Urinary bladder (tissue), 4 donors: ENCODE measurements around the gene WFIKKN2. TPM values are rescaled to one million over a fixed set of nuclear protein-coding genes. Genes with fewer than 3 reads are reported as not detected.
"Not testable (repeated sequence)": the region's sequence is repeated elsewhere in the genome, so short reads cannot be mapped to it uniquely, and the experiment has no call there.

ENCODE experiments used
- DNase-seq: peaks from one replicate; pipeline ENCODE4 v3.0.0-alpha.2; 2015; ENCODE audit errors: extremely low spot score
- H3K27ac ChIP-seq: one replicate; pipeline ENCODE4 v1.5.1; 2013; ENCODE audit warnings: low read depth, mild to moderate bottlenecking, moderate library complexity
- H3K36me3 ChIP-seq: one replicate; pipeline ENCODE4 v1.6.1; 2013; ENCODE audit warnings: mild to moderate bottlenecking, moderate library complexity; ENCODE audit not compliant: insufficient read depth
- H3K4me1 ChIP-seq: one replicate; pipeline ENCODE4 v1.6.1; 2013; ENCODE audit warnings: mild to moderate bottlenecking, moderate library complexity; ENCODE audit not compliant: insufficient read depth
- H3K4me3 ChIP-seq: one replicate; pipeline ENCODE4 v1.5.1; 2013; ENCODE audit warnings: low read depth, low read length
- WGBS: extraction: QIAGEN DNeasy Blood & Tissue Kit; methylation state at CpG from one replicate; pipeline ENCODE4 v1.1.7; 2013; 5-methylcytosine and 5-hydroxymethylcytosine counted together
- polyA plus RNA-seq: library from polyadenylated mRNA; stranded (reverse); fragments of 200-250 nt; gene quantifications from one replicate; pipeline ENCODE4 v1.2.3, GENCODE V29; 2013
- total RNA-seq: library from RNA; depleted of rRNA; stranded (reverse); fragments of >200 nt; gene quantifications from one replicate; pipeline ENCODE4 v1.2.3, GENCODE V29; 2014
- donor health status: healthy with polysubstance abuse.
- donor health status: healthy.

WFIKKN2 gene
- total and polyA plus RNA-seq, 2 donors: 0.32 to 0.37 TPM

DNA sequence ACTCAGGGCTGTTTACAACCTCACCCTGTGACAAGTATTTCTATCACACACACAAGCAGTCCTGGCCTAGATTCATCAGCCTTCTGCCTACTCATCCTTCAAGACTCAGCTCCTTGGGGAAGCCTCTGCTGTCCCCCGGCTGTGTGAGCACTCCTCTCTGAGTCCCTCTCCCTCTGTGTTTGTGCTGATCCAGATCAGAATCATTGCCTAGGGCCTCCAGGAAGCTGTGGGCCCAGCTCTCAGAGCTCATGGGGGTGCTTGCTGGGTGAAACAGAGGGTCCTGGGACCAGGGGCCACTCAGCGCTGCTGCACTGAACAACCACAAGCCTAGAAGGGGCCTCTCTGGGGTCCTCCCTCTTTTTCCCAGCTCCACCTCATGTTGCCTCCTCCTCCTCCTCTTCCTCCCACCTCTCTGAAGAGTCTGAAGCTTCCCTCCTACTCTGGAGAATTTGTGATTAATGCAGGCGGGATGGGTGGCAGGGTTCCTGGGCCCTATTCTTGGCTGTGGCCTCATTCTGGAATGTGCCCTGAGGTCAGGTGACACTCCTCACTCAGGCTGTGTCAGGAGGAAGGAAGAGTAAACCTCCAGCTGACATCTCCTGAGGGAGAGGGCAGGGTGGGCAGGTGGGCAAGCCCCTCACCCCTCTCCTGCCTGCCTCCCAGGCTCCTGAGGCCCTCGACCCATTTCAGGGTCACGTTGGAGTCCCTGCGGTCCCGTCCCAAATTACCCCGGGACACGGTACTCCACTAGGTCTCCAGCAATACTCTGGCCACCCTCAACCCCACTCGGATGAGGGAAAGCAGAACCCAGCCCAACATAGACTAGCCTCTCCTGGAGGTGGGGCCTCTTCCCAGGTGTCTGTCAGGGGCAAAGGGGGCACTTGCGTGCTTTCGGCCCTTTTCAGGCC, 10.1 kb downstream of the WFIKKN2 start:
- no peaks in the 10 kb centered on the region for H3K4me1 ChIP-seq
- H3K27ac ChIP-seq: no peak overlapping the region
- H3K36me3 ChIP-seq: no peaks in the 10 kb centered on the region
- 90% methylated on average over 12 of the region's 12 CpGs for WGBS
- H3K4me3 ChIP-seq: no peak overlapping the region
- no peak for DNase-seq

DNA sequence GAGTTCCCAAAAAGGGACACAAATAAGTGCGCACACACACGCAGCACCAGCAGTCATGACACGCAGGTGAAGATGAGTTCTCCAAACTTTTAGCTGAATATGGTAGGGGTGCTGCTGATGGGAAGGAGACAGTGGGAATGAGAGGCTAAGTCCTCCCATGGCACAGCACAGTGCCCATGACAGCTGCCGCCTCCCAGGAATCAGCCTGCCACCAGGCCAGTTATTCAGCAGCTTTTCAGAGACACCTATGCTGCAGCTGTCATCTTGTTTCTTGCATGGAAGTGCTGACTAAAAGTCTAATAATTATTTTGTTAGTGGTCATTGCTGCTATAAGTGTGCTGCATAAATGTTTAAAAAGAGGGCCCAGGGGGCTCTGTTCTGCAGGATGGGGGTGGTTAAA, 12.2 kb downstream of the WFIKKN2 start:
- WGBS: 97% methylated on average over 4 of the region's 4 CpGs
- H3K4me1 ChIP-seq: no peaks in the 10 kb centered on the region
- H3K27ac ChIP-seq: no peak overlapping the region
- DNase-seq: no peak
- no peaks in the 10 kb centered on the region for H3K36me3 ChIP-seq
- H3K4me3 ChIP-seq: no peak overlapping the region

DNA sequence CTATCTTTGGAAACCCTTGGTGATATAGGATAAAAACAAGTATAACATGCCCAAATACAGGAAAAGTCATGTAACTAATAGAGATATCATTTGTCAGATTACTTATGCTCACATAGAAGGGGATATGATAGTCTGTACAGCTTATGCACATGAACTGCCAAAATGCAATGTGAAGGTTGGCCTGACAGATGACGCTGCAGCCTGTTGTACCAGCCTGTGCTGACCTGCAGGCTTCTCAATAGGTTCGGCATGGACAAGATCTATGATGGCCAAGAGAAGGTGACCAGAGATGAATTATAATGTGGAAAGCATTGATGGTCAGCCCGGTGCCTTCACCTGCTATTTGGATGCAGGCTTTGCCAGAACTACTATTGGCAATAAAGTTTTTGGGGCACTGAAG, 12.7 kb downstream of the WFIKKN2 start:
- no peak overlapping the region for H3K4me3 ChIP-seq
- no peak overlapping the region for H3K27ac ChIP-seq
- 87% methylated on average over 3 of the region's 3 CpGs for WGBS
- no peaks in the 10 kb centered on the region for H3K36me3 ChIP-seq
- DNase-seq: no peak
- H3K4me1 ChIP-seq: no peaks in the 10 kb centered on the region

DNA sequence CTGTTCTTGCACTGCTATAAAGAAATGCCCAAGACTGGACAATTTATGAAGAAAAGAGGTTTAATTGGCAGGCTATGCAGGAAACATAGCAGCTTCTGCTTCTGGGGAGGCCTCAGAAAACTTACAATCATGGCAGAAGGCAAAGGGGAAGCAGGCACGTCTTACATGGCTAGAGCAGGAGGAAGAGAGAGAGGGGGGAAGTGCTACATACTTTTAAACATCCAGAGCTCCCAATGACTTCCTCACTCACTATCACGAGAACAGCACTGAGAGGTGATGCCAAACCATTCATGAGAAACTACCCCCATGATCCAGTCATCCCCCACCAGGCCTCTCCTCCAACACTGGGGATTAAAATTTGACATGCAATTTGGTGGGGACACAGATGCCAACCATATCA, 13.3 kb downstream of the WFIKKN2 start:
- Histone ChIP-seq H3K4me3 (no peak overlapping the region), H3K4me1 (no peaks in the 10 kb centered on the region), H3K36me3 (no peaks in the 10 kb centered on the region), H3K27ac (no peak overlapping the region)
- DNase-seq: no peak
- 63% methylated on average over 2 of the region's 2 CpGs for WGBS

DNA sequence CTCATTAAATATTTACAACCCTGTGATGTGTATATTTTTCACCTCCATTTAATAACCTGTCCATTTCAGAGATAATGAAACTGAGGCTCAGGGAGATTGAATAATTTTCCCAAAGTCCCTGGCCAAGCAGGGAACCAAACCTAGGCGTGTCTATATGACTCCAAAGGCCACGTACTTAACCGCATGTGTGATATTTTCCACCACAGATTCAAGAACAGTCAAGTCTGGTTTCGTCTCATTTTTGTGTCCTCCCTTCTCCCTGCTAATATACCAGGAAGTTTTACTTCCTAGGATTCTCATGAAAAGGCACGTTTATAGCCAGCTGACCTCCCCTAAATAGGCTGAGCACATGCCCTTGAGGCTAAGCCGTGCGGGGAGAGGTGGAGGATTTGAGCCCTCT, 15.3 kb downstream of the WFIKKN2 start:
- no peak for DNase-seq
- 80% methylated on average over 7 of the region's 7 CpGs for WGBS
- Histone ChIP-seq H3K4me1 (no peaks in the 10 kb centered on the region), H3K36me3 (no peaks in the 10 kb centered on the region), H3K27ac (no peak overlapping the region), H3K4me3 (no peak overlapping the region)

DNA sequence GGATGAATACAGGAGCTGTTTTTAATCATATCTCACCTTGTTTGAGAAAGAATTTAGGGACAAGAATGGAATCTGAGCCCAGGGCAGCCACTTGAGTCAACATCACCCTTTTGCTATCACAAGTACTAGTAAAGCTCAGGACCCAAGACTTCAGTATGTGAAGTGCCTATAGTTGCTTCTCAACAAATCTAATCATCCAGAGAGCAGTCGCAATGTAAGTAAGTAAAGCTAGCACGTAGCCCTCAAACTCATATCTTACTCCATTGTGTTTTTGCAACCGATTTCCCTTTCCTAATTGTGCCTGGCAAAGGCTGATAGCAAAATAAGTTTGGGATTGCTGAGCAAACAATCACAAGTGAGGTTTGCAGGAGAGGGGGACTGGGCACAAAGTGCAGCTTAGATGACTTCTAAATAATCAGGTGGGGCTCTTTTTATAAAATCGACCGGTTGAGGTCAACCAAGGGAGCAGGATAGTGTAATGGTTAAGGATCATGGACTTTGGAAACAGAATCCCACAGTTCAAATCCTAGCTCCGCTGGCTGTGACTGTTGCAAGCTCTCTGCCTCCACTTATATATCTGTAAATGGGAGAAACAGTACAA, 17.7 kb downstream of the WFIKKN2 start:
- no peak for DNase-seq
- 84% methylated on average over 6 of the region's 6 CpGs for WGBS
- Histone ChIP-seq H3K4me3 (no peak overlapping the region), H3K27ac (no peak overlapping the region), H3K36me3 (no peaks in the 10 kb centered on the region), H3K4me1 (no peaks in the 10 kb centered on the region)

DNA sequence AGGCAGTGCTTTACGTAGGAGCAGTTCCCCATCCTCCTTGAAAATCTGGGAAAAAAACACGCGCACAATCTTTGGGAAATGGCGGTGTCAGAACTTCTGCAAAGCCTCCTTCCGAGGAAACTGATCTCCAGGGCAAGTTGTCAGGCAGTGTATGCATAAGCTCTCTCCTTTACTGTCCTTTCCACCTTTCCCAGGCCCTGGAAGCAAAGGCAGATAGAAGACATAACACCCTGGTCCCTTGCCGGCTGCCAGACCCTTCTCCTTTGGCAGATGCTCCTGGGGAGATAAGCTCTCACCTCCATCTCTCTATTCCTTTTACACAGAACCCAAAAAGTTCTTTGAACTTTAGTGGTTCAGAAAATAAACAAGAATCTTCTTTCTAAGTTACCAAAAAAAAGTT, 18.4 kb downstream of the WFIKKN2 start:
- DNase-seq: no peak
- Histone ChIP-seq H3K4me3 (no peak overlapping the region), H3K27ac (no peak overlapping the region), H3K4me1 (no peaks in the 10 kb centered on the region), H3K36me3 (no peaks in the 10 kb centered on the region)
- WGBS: 89% methylated on average over 6 of the region's 6 CpGs

DNA sequence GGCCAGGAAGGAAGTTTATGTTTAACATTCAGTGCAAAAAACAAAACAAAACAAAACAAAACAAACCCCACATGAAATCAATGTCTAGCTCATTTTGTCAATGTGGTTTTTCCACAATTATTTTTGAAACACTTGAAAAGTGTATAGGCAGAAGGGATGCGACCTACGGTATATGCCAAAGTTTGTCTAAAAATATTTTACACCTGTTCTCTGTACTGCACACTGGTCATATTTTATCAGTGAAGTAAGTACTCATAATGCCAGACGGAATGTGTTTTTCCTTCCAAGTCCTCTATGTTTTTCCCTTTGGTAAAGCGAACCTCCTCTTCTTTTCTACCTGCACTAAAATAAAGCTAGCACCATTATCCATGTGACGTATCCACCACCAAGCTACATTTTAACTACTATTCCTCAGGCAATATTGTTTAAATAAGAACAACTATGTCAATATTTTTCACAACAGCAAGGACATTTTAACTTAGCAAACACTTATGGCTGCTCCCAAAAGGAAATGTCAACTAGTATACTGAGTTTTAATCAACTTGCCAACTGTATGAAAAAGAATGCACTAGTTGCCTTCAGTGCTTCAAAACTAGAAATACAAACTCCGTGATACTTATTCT, 20.4 kb downstream of the WFIKKN2 start:
- H3K4me3 ChIP-seq: no peak overlapping the region
- 78% methylated on average over 6 of the region's 6 CpGs for WGBS
- H3K27ac ChIP-seq: no peak overlapping the region
- DNase-seq: no peak
- no peaks in the 10 kb centered on the region for H3K36me3 ChIP-seq
- H3K4me1 ChIP-seq: no peaks in the 10 kb centered on the region

DNA sequence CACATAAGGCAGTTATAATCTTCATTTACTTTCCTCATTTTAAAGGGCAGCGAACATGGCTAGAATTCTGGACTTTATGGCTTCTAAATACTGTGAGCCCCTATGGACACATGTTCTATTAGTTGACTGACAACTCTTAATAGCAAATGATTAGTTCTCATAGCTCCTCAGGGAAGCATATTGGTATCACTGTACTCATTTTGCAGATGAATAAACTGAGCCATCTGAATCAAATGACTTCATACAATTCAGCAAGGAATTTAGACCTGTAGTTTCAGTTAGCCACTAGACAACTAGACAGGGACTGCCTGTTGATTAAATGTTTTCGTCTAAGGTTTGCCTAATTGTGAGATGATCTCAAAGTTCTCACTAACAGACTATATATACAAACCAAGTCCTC, 21.0 kb downstream of the WFIKKN2 start:
- no peak overlapping the region for H3K4me3 ChIP-seq
- 96% methylated on average over 2 of the region's 2 CpGs for WGBS
- H3K36me3 ChIP-seq: no peaks in the 10 kb centered on the region
- DNase-seq: no peak
- no peaks in the 10 kb centered on the region for H3K4me1 ChIP-seq
- H3K27ac ChIP-seq: no peak overlapping the region

DNA sequence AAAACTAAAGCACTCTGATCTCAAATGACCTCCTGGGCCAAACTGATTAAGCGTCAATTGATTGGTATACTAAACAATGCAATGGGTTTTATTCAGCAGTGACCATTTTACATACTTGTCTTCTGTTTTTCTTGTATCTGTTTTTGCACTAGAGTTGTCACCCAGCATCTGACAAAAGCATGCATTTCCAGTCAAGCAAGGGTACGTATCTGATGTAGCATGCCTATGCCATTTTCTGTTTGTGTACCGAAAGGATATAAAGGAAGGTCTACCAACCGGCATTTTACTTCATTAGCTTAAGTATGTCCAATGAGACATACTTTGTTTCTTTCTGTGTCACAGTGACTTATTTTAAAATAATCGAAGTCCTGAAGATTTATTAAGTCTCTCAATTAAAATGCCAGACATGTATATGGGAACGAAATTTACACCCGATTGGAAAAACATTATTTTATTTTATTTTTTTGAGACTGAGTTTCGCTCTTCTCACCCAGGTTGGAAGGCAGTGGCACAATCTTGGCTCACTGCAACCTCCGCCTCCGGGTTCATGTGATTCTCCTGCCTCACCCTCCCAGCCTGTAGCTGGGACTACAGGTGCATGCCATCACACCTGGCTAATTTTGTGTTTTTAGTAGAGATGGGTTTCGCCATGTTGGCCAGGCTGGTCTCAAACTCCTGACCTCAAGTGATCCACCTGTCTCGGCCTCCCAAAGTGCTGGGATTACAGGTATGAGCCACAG, 23.3 kb downstream of the WFIKKN2 start:
- H3K27ac ChIP-seq: no peak overlapping the region
- no peak for DNase-seq
- H3K36me3 ChIP-seq: no peaks in the 10 kb centered on the region
- WGBS: 89% methylated on average over 12 of the region's 12 CpGs
- H3K4me1 ChIP-seq: no peaks in the 10 kb centered on the region
- no peak overlapping the region for H3K4me3 ChIP-seq

DNA sequence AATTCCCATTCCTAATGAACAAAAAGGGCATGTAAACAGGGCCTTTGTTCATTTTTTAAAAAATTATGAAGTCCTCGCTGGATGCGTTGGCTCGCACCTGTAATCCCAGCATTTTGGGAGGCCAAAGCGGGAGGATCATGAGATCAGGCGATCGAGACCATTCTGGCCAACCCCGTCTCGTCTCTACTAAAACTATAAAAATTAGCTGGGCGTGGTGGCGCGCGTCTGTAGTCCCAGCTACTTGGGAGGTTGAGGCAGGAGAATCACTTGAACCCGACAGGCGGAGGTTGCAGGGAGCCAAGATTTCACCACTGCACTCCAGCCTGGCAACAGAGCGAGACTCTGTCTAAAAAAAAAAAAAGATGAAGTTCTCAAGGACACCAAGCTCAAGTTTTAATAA, 24.3 kb downstream of the WFIKKN2 start:
- DNase-seq, H3K27ac ChIP-seq, H3K4me3 ChIP-seq, H3K36me3 ChIP-seq, H3K4me1 ChIP-seq: not testable (repeated sequence)
- WGBS: 97% methylated on average over 15 of the region's 15 CpGs

DNA sequence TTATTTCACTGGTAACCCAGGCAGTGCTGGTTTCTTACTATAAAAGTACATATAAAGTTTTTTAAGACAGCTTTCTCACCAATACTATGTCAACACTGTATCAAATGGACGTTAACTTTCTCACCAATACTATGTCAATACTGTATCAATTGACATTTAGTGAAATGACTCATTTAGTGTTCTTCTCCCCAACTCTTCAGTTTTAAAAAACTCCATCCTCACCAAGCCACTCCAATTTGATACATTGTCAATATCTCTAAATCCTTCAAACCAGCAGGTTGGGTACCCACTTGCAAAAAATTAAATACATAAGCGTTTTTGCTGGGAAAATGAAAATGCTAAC, 25.9 kb downstream of the WFIKKN2 start:
- no peak for DNase-seq
- no peak overlapping the region for H3K4me3 ChIP-seq
- 74% methylated on average over 2 of the region's 2 CpGs for WGBS
- H3K36me3 ChIP-seq: no peaks in the 10 kb centered on the region
- H3K4me1 ChIP-seq: no peaks in the 10 kb centered on the region
- no peak overlapping the region for H3K27ac ChIP-seq

DNA sequence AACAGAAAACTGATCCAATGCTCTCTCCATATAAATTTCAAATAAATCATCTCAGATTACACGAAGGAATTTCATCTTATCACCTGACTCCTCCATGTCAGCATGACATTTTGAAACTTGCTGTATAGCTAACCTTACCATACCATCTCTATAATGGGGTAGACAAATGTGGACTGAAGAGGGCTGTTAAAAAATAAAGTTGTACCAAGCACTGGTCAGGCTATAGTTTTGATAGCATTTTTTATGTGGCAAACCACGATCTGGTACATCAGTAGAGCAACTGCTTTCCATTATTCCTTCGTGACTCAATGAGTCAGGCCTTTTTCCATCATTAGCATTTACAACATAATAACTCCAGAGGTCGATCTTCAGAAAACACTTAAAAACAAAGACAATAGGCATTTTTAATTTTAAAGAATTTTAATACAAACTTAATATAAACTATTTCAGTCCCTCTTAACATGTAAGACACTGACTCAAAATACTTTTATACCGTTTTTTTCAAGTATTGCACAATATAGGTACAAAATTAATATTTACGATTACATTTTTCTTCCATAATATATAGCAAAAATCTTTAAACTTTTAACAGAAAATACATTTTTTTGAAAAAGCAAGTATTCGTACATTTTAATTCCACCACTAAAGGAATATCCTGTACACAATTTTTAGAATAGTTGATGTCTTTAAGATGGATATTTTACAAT, 26.6 kb downstream of the WFIKKN2 start:
- WGBS: 51% methylated on average over 7 of the region's 7 CpGs
- Histone ChIP-seq H3K27ac (no peak overlapping the region), H3K36me3 (no peaks in the 10 kb centered on the region), H3K4me1 (no peaks in the 10 kb centered on the region), H3K4me3 (no peak overlapping the region)
- DNase-seq: no peak
